ENCODE measurements around the gene ARHGEF3.

GRCh38 chr3:56839784-56840715 lies 38.3 kb upstream of the ARHGEF3 start:
- TF ChIP-seq CTCF (IDR thresholded peaks at IDR 0.05) (no peak), POLR2AphosphoS5 (IDR thresholded peaks at IDR 0.05) (no peak)
